Measurements from ENCODE around the gene MYB.

The MYB gene

GRCh38 chr6:135267085-135267484 lies 86.0 kb downstream of the MYB start:
- TF ChIP-seq ZFX (IDR thresholded peaks at IDR 0.05; ENCODE audit: borderline replicate concordance), result no peak
- TF ChIP-seq, protein P1, sequence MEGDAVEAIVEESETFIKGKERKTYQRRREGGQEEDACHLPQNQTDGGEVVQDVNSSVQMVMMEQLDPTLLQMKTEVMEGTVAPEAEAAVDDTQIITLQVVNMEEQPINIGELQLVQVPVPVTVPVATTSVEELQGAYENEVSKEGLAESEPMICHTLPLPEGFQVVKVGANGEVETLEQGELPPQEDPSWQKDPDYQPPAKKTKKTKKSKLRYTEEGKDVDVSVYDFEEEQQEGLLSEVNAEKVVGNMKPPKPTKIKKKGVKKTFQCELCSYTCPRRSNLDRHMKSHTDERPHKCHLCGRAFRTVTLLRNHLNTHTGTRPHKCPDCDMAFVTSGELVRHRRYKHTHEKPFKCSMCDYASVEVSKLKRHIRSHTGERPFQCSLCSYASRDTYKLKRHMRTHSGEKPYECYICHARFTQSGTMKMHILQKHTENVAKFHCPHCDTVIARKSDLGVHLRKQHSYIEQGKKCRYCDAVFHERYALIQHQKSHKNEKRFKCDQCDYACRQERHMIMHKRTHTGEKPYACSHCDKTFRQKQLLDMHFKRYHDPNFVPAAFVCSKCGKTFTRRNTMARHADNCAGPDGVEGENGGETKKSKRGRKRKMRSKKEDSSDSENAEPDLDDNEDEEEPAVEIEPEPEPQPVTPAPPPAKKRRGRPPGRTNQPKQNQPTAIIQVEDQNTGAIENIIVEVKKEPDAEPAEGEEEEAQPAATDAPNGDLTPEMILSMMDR (IDR thresholded peaks at IDR 0.05), result no peak
- H3K27ac ChIP-seq, result no peak overlapping the region

GRCh38 chr6:135268263-135268662 lies 87.2 kb downstream of the MYB start:
- H3K27ac ChIP-seq, result no peak overlapping the region
- no peak for TF ChIP-seq ZFX (IDR thresholded peaks at IDR 0.05; ENCODE audit: borderline replicate concordance)
- TF ChIP-seq, protein P1 (IDR thresholded peaks at IDR 0.05), result no peak

DNA sequence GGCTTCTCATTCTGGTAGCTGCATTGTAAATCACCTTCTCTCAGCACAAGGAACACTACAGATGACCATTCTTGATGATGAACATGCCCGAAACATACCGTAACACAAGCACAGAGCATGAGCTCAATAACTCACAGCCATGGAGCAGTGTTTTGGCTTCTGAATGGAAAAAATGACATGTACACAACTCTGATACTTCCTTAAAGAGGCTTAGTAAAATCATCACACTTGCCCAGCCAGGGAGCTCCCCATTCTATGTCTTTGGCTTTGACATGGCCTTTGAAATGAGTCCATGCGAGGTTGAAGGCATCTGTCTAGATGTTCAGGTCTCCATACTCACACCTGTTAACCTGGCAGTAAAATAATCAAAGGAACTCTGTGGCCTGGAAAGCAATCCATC lies 87.6 kb downstream of the MYB start:
- TF ChIP-seq, protein P1 (IDR thresholded peaks at IDR 0.05), result no peak
- TF ChIP-seq ZFX (IDR thresholded peaks at IDR 0.05; ENCODE audit: borderline replicate concordance), result no peak
- no peak overlapping the region for H3K27ac ChIP-seq
